Body of pancreas (tissue), 4 donors: Measurements from ENCODE around the gene PABPN1L. TPM values are rescaled to one million over a fixed set of nuclear protein-coding genes. Genes with fewer than 3 reads are reported as not detected.
A peak's percentile ranks its signal among the peaks of the same experiment; 100 is the strongest.

Source experiments
- ATAC-seq: fragments of 150-250 bp; one replicate; pipeline ENCODE4 v1.9.1; 2016
- DNase-seq, 4 donors: peaks; one replicate each; pipeline ENCODE4 v3.0.0-alpha.2; 2019
- H3K27ac ChIP-seq, 4 donors: fragments of 200-600 bp; sonication (generic); 1 replicate in 3 of 4; 2 replicates in 1 of 4; pipeline versions ENCODE4 v1.5.1 to v1.6.1; 2016 to 2019; ENCODE audit warnings: mild to moderate bottlenecking in 1 of 4, mixed read lengths in 1 of 4, moderate library complexity in 1 of 4
- H3K27me3 ChIP-seq, 2 donors: fragments of 200-600 bp; sonication (generic); one replicate each; pipeline ENCODE4 v1.6.0; 2016; ENCODE audit warnings: mild to moderate bottlenecking in 1 of 2
- H3K36me3 ChIP-seq, 2 donors: fragments of 200-600 bp; sonication (generic); replicated peaks in 1 of 2; 2 replicates each; pipeline ENCODE4 v1.5.1; 2016; ENCODE audit warnings: low read depth in 2 of 2; ENCODE audit not compliant: insufficient read depth in 1 of 2
- H3K4me1 ChIP-seq: fragments of 200-600 bp; sonication (generic); one replicate; pipeline ENCODE4 v1.6.0; 2016
- H3K4me3 ChIP-seq, 2 donors: fragments of 200-600 bp; sonication (generic); 1 replicate in 1 of 2; 2 replicates in 1 of 2; pipeline ENCODE4 v1.5.1; 2016 to 2019
- H3K9me3 ChIP-seq, 3 donors: fragments of 200-600 bp; sonication (generic); 1 replicate in 2 of 3; 2 replicates in 1 of 3; pipeline ENCODE4 v1.5.1; 2016
- CTCF ChIP-seq, 7 experiments: fragments of 450-650 bp in 4 of 7; fragments of 200-600 bp in 3 of 7; sonication (generic) in 3 of 7; IDR thresholded peaks; one replicate each; pipeline ENCODE4 v1.5.1; 2016 to 2019; ENCODE audit warnings: antibody characterized with exemption in 7 of 7
- POLR2A ChIP-seq, 3 donors: fragments of 450-650 bp; IDR thresholded peaks; one replicate each; pipeline ENCODE4 v1.6.1; 2016; ENCODE audit warnings: antibody characterized with exemption in 3 of 3, mild to moderate bottlenecking in 2 of 3
- WGBS, 2 donors: methylation state at CpG; one replicate each; pipeline ENCODE4 v1.1.5; 2017; 5-methylcytosine and 5-hydroxymethylcytosine counted together
- intact Hi-C: fragments of 100-400 bp; cut with DNase I; formaldehyde crosslinking; loops from one replicate; pipeline ENCODE4 v1.15.1; 2023
- total RNA-seq, 2 donors: library from RNA; depleted of rRNA; stranded (reverse); fragments of >200 nt; gene quantifications; one replicate each; pipeline ENCODE4 v1.1.0, GENCODE V29; 2016

The PABPN1L gene
- total RNA-seq, 2 donors from 2014 or later: not detected

- DNase-seq (no peak), ATAC-seq (peak; percentile 34)
- H3K4me1 ChIP-seq: peaks cover 5% of the 10 kb centered on the region
- TF ChIP-seq POLR2A (IDR thresholded peaks at IDR 0.05): no peak
- no peaks in the 10 kb centered on the region for H3K36me3 ChIP-seq
- no peaks in the 10 kb centered on the region for H3K9me3 ChIP-seq
- intact Hi-C loops: no loop called here
- WGBS, 2 donors: 58 to 70% methylated on average over 4 to 20 of the region's 21 CpGs
- no peaks in the 10 kb centered on the region for H3K27me3 ChIP-seq
- no peak overlapping the region for H3K4me3 ChIP-seq
- H3K27ac ChIP-seq: no peak overlapping the region
Measured at GRCh38 chr16:88871730-88872416, 5.4 kb upstream of the PABPN1L start.

GRCh38 chr16:88871349-88871702 lies 4.9 kb upstream of the PABPN1L start:
- H3K4me3 ChIP-seq: no peak overlapping the region
- intact Hi-C loops: no loop called here
- H3K27ac ChIP-seq: no peak overlapping the region
- TF ChIP-seq POLR2A (IDR thresholded peaks at IDR 0.05): no peak
- no peak for TF ChIP-seq CTCF (IDR thresholded peaks at IDR 0.05)
- peaks cover 5% of the 10 kb centered on the region for H3K4me1 ChIP-seq
- no peaks in the 10 kb centered on the region for H3K9me3 ChIP-seq
- no peaks in the 10 kb centered on the region for H3K36me3 ChIP-seq
- WGBS, 2 donors: 6 to 12% methylated on average over 5 to 8 of the region's 8 CpGs
- no peak for DNase-seq
- no peak for ATAC-seq
- H3K27me3 ChIP-seq: no peaks in the 10 kb centered on the region

- 31 to 35% methylated on average over 37 of the region's 37 CpGs for WGBS, 2 donors
- DNase-seq: no peak
- Histone ChIP-seq H3K27me3 (no peaks in the 10 kb centered on the region), H3K9me3 (no peaks in the 10 kb centered on the region), H3K36me3 (no peaks in the 10 kb centered on the region), H3K27ac (no peak overlapping the region), H3K4me1 (peaks cover 5% of the 10 kb centered on the region), H3K4me3 (no peak overlapping the region)
- TF ChIP-seq CTCF (IDR thresholded peaks at IDR 0.05) (no peak), POLR2A (IDR thresholded peaks at IDR 0.05) (no peak)
- intact Hi-C loops: no loop called here
- ATAC-seq: no peak
Measured at GRCh38 chr16:88870608-88871348, 4.3 kb upstream of the PABPN1L start.

GRCh38 chr16:88869673-88869980 lies 3.2 kb upstream of the PABPN1L start:
- Histone ChIP-seq H3K36me3 (no peaks in the 10 kb centered on the region), H3K4me3 (no peak overlapping the region), H3K4me1 (peaks cover 5% of the 10 kb centered on the region), H3K9me3 (no peaks in the 10 kb centered on the region), H3K27me3 (no peaks in the 10 kb centered on the region), H3K27ac (no peak overlapping the region)
- TF ChIP-seq CTCF (IDR thresholded peaks at IDR 0.05): no peak
- no peak for TF ChIP-seq POLR2A (IDR thresholded peaks at IDR 0.05)
- DNase-seq (no peak), ATAC-seq (no peak)
- intact Hi-C loops: no loop called here
- 66% methylated on average over 9 of the region's 9 CpGs; no CpG with 5 or more reads in 1 of the 2 donors for WGBS, 2 donors

- intact Hi-C loops: no loop called here
- H3K36me3 ChIP-seq: no peaks in the 10 kb centered on the region
- no peak for DNase-seq
Measured at GRCh38 chr16:88868974-88869672, 2.7 kb upstream of the PABPN1L start.

More at GRCh38 chr16:88868974-88869672, 2.7 kb upstream of the PABPN1L start:
- Histone ChIP-seq H3K9me3 (no peaks in the 10 kb centered on the region), H3K4me1 (peaks cover 5% of the 10 kb centered on the region), H3K27me3 (no peaks in the 10 kb centered on the region), H3K27ac (no peak overlapping the region), H3K4me3 (no peak overlapping the region)
- no peak for ATAC-seq
- TF ChIP-seq CTCF (IDR thresholded peaks at IDR 0.05) (no peak), POLR2A (IDR thresholded peaks at IDR 0.05) (no peak)
- WGBS, 2 donors: 80% methylated on average over 21 to 27 of the region's 27 CpGs
